Glomerular endothelial cell (primary cell): Measurements from ENCODE around the gene GP2. TPM values are rescaled to one million over a fixed set of nuclear protein-coding genes. Genes with fewer than 3 reads are reported as not detected.

Experiments
- DNase-seq: peaks from one replicate; pipeline ENCODE4 v3.0.0-alpha.2; 2011; ENCODE audit warnings: low read depth, low spot score; ENCODE audit errors: extremely low read depth
- total RNA-seq: library from RNA; depleted of rRNA; stranded (reverse); fragments of >200 nt; gene quantifications from 2 replicates; pipeline ENCODE4 v1.2.3, GENCODE V29; 2015

Gene GP2
- total RNA-seq: not detected in 2 replicates

GRCh38 chr16:20327444-20328041 is at the start of gene GP2:
Gene GP2 (minus strand): TSS chr16:20327513. CDS start chr16:20326431, 1,082 bp downstream.
- DNase-seq: no peak

- no peak for DNase-seq
Observed at GRCh38 chr16:20372701-20373100, 45.4 kb upstream of the GP2 start.

GRCh38 chr16:20369452-20370054 is 42.2 kb upstream of the GP2 start:
- DNase-seq: no peak

GRCh38 chr16:20364051-20364450 is 36.7 kb upstream of the GP2 start:
- DNase-seq: no peak

- no peak for DNase-seq
Observed at GRCh38 chr16:20363191-20363590, 35.9 kb upstream of the GP2 start.

GRCh38 chr16:20359997-20360396 is 32.7 kb upstream of the GP2 start:
- no peak for DNase-seq

GRCh38 chr16:20355114-20355782 is 27.9 kb upstream of the GP2 start:
- no peak for DNase-seq

- no peak for DNase-seq
Observed at GRCh38 chr16:20353379-20353778, 26.1 kb upstream of the GP2 start.

- no peak for DNase-seq
Observed at GRCh38 chr16:20352615-20353014, 25.3 kb upstream of the GP2 start, which contains the start of gene UMOD. Gene UMOD (minus strand): TSS chr16:20352715. CDS start chr16:20350737, 1,978 bp downstream.

- DNase-seq: no peak
Observed at GRCh38 chr16:20349615-20350014, 22.3 kb upstream of the GP2 start.

- no peak for DNase-seq
Observed at GRCh38 chr16:20348365-20349185, 21.3 kb upstream of the GP2 start.

GRCh38 chr16:20347666-20348364 is 20.5 kb upstream of the GP2 start:
- DNase-seq: no peak

GRCh38 chr16:20344611-20345010 is 17.3 kb upstream of the GP2 start:
- DNase-seq: no peak

GRCh38 chr16:20339744-20340143 is 12.4 kb upstream of the GP2 start:
- DNase-seq: no peak

- DNase-seq: no peak
Observed at GRCh38 chr16:20336955-20337354, 9.6 kb upstream of the GP2 start.

- no peak for DNase-seq
Observed at GRCh38 chr16:20334396-20334795, 7.1 kb upstream of the GP2 start.

- no peak for DNase-seq
Observed at GRCh38 chr16:20333120-20333519, 5.8 kb upstream of the GP2 start.

- no peak for DNase-seq
Observed at GRCh38 chr16:20332411-20332810, 5.1 kb upstream of the GP2 start.

- no peak for DNase-seq
Observed at GRCh38 chr16:20331635-20332034, 4.3 kb upstream of the GP2 start.

GRCh38 chr16:20329392-20330138 is 2.3 kb upstream of the GP2 start:
- DNase-seq: no peak
